Glomerular endothelial cell (primary cell): Measurements from ENCODE around the gene IFT122. TPM values are rescaled to one million over a fixed set of nuclear protein-coding genes. Genes with fewer than 3 reads are reported as not detected.

Experiments used
- DNase-seq: peaks from one replicate; pipeline ENCODE4 v3.0.0-alpha.2; 2011; ENCODE audit warnings: low read depth, low spot score; ENCODE audit errors: extremely low read depth
- total RNA-seq: library from RNA; depleted of rRNA; stranded (reverse); fragments of >200 nt; gene quantifications from 2 replicates; pipeline ENCODE4 v1.2.3, GENCODE V29; 2015

Gene IFT122
- total RNA-seq, 1 donor from 2014 or later = 22.8 TPM

DNA sequence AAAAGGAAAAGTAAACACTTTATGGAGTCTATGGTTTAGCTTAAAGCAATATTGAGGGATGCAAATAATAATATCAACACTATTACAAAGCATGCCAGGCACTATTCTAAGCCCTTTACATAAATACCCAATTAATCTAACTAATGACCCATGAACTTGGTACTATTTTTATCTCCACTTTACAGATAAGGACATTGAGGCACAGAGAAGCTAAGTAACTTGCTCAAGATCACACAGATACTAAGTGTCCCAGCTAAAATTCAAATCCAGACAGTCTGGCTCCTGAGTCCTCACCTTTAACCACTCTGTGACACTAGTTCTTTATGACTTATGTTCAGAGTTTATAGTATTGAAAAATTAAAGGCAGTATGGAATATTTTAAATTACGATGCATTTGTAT is 5.9 kb upstream of the IFT122 start:
- DNase-seq = no peak

DNA sequence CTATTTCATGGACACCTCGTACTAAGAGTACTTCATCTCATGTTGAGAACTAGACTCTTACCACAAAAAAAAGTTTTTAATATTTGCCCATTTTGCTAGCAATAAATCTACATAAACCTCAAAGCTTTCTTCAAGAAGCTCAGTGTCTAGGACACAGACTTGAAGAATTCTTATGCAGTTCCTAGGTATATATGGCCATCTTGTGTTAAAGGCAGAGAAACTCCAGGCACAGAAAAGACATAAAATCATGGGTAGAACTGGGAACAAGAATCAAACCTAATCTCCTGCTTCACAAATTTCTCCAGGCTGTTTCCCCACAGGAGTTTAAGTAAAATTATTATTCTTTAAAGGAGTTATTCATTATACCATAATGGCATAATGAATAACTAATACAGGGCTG is 4.7 kb upstream of the IFT122 start:
- DNase-seq = no peak

DNA sequence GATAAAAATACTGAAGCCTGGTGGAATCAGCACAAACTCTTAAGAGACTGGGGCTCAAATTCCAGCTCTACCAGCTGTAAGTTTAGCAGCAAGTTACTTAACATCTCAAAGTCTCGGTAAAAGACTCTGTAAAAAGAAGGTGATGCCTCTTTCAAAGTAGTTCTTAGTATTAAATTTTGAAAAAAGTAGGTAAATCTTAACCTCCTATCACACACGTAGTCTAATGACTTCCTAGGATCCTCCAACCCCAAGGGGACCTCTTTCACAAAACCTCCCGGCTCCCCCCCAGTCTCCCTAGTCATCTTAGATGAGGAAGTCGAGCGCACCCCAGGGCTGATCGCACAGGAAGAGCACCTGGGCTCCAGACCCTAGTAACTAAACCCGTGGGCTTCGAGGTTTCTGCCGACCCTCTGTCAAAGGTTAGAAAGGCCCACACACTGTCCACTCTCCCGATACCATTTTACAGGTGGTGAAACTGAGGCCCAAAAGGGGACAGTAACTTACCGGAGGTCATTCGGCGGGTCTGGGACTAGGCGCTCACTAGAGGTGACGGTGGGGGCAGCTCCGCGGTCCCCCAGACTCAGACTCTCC is 703 bp upstream of the IFT122 start:
- no peak for DNase-seq

DNA sequence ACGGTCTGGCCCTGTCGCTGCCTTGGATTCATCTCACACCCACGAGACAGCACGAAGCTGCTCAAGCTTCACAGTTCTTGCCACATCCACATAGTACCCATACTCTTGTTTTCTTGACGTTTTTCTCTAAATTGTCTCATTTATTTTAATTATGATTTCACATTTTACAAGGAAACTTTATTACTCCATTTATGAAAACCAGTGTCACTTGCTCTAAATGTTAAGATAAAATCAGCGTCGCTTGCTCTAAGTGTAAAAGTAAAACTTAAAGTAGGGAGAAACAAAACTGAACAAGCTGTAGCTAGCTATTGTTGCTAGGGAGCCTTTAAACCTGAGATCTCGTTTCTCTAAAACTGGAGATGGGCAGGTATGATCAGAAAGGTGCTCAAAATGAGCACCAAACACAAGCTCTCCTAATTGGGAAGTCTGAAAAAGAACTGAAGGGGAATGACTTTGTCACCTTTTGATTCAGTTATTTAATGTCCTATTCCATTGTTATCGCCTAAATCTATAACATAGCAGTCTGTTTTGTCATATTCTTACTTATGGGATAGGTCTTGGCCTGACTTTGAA is 680 bp downstream of the IFT122 start:
- DNase-seq = no peak

DNA sequence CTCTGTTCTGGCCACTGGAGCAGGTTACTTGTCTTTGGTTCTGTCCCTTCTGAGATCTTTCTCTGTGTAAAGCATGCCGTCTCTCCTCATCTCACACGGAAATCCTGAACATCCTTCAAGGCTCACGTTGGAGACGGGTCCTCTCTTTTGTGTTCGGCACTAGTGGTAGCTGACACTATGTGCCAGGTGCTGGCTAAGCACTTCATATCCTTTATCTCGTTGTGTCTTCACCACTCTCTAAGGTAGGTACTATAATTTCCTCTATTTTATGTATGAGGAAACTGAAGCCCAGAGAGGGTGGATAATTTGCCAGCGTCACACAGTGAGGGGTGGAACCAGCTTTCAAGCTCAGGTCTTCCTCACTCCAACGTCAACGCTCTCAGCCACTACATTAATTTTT is 1.2 kb downstream of the IFT122 start:
- no peak for DNase-seq

DNA sequence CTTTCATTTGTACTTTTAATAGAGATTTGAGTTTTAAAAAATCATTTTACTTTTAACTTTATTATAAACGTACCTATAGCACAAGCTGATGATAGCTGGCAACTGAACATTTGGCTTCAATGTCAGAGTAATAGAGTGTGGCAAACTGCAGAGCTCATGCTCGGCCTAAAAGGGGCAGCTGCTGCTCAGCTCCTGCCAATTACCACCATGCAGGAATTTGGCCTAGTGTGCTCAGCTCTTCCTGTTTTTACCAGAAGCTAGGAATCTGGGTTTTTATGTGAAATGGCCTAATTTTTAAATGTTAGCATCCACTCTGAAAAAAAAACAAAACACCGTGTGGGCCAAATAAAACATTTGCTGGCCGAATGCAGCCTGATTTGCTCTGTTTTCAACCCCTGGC is 1.8 kb downstream of the IFT122 start:
- no peak for DNase-seq

DNA sequence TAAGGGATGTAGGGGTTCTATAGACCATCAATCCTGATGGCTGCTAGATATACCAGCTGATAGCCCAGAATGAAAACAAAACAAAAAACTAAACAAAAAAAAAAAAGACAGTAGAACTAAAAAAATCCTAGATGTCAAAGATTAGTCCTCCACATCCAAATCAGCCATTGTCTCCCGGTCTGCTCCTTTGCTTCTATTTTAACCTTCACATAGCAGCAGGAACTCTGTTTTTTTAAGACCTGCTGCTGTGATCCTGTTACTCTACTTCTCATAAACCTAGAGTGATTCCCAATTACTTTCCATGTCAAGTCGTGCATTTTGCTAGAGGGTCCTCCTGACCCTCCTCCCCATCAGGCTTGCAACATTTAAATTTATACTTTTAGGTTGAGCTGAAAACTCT is 2.5 kb downstream of the IFT122 start:
- DNase-seq = no peak

DNA sequence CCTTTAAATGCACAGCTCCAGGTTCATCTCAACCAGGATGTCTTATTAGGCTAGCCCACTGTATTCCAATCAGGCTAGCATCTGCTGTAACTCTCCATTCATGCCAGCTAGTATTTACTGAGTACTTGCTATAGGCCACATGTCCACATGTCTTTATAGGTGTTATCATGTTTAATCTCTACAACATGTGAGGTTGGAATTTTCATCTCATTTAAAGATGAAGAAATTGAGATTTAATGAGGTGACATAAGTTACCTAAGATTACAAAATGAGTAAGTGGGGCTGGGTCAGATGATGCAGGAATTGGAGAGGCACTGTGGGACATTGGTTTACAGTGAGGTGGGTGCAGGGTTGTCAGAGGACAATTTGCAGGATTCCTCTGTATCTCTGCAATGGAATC is 2.9 kb downstream of the IFT122 start:
- DNase-seq = no peak

DNA sequence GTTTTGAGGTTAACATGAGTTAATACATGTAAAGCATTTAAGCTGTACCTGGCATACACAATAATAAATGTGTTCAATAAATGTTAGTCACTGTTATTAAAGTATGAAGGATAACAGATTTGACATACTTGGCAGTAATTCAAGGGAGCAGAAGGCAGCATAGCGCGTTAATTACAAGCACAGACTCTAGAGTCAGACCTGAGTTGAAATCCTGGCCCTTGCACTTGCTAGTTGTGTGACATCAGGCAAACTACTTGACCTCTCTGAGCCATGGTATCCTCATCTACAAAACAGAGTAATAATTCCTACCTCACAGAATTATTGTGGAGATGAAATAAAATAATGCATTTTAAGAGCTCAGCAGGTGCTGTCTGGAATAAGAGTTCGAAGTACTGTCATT is 5.4 kb downstream of the IFT122 start:
- DNase-seq = no peak

DNA sequence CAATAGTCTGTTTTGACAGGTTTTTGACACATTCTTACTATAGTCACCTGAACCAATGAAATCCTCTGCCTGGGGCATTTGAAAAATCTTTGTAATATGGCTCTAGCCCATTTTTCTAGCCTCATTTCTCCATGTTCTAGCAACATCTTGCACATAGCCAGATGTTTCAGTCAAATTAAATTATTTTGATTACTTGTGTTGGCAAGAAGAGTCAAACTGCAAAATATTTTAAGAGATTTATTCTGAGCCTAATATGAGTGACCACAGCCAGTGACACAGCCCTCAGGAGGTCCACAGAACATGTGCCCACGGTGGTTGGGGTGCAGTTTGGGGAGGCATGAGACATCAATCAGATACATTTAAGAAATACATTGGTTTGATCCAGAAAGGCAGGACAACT is 6.9 kb downstream of the IFT122 start:
- DNase-seq = no peak

DNA sequence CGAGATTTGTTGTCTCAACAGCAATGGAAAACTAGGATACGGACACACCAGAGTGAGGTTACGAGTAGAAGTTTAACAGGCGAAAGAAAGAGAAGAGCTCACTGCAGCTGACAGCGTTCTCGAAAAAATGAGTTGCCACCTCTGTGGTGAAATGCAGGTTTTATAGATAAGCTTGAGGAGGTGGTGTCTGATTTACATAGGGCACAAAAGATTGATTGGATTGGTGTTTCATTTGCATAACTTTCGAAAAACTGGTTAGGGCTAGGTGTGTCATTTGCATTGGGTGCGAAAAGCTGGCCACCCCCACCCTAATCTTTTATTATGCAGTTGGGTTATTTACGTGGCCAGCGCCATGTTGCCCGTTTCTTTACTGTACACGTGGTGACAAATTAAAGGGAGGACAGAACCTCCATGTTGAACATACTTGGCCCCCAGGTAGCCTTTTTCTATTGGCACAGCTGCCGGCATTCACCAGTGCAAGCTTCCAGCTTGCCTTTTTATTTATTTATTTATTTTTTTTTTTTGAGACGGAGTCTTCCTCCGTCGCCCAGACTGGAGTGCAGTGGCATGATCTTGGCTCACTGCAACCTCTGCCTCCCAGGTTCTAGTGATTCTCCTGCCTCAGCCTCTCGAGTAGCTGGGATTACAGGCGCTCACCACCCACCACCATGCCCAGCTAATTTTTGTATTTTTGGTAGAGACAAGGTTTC is 8.3 kb downstream of the IFT122 start:
- no peak for DNase-seq

DNA sequence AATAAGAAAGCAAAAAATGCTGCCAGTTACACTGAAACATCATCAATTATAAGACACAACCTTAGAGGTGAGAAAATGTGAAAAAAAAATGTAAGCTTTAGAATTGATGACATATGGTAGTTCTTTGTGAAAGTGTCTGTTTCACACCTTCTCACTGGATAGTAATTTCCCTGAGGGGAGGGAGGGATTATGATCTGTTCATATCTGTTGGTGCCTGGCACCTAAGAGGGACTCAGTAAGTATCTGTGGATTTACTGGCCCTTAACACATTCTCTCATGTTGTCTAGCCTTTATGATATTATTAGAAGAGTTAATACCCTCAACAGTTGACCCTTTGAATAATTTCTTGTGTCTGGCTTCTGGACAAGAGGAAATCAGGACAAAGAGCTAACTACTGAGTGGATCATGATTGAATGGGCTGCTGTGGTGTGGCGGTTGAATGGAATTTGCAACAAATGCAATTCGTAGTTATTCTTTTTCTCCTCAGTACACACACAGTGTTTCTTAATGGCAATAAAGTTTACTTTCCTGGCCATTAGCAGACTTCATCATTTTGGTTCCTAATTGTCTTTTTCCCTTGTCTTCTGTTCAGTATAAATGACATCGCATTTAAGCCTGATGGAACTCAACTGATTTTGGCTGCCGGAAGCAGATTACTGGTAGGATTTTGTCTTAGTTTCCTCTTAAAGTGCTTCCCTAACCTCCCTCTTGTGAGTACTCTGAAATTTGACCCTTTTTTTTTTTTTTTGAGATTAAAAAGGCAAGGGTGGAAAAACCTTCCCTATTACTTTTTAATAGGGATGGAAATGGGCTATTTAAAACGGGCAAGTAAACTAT is 9.5 kb downstream of the IFT122 start:
- no peak for DNase-seq

DNA sequence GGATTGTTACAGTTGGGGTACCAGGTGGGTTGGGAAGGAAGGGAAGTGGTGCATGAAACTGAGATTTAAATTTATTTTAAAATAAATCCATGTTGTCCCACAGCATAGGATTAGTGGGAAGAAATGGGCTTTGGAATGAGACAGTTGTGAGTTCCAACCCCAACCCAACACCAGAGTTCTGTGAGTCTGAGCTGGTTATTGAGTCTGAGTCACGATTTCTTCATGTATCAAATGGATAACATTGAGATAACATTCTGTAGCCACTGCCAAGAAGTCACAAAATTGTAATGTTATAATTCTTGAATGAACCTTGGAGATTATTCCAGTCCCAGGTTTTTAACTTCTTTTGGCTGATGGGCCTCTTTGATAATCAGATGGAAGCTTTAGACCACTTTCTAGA is 13.7 kb downstream of the IFT122 start:
- DNase-seq = no peak

DNA sequence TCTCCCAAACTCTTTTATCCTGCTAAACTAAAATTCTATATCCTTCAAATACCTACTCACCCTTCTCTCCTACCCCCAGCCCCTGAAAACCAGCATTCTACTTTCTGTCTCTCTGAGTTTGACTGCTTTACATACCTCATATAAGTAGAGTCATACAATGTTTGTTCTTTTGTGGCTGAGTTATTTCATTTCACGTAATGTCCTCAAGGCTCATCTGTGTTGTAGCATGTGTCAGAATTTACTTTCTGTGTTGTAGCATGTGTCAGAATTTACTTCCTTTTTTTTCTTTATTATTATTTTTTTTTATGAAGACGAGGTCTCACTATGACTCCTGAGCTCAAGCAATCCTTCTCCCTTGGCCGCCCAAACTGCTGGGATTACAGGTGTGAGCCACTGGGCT is 20.1 kb downstream of the IFT122 start:
- DNase-seq = no peak

DNA sequence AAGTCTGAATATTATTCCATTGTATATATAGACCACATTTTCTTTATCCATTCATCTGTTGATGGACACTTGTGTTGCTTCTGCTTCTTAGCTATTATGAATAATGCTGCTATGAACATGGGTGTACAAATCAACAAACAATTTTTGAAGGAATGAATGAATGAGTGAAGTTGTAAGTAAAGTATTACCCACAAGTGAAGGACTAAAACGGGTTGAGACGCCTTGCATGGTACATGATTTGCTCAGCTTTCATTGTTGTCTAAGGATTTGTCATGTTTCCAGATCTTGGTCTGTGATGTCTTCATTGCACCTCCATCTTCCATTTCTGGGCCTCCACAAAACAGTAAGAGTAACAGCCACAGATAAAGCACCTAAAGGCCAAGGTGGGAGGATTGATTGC is 20.5 kb downstream of the IFT122 start:
- DNase-seq = no peak

DNA sequence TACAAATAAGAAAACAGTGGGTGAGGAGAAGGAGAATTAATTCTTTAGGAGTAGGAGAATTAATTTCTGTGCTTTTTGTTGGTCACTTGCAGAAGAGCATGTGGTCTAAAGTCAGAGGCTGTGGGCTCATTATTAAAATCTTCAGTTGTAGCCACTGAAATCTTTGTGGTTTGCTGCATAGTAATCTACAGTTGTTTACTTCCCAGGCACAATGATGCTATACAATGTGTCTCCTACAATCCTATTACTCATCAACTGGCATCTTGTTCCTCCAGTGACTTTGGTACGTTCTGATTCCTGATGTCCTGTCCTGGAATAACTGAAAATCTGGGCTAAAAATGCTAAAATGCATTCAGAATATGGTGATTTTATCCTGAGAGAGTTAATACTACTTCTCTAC is 21.0 kb downstream of the IFT122 start:
- no peak for DNase-seq

DNA sequence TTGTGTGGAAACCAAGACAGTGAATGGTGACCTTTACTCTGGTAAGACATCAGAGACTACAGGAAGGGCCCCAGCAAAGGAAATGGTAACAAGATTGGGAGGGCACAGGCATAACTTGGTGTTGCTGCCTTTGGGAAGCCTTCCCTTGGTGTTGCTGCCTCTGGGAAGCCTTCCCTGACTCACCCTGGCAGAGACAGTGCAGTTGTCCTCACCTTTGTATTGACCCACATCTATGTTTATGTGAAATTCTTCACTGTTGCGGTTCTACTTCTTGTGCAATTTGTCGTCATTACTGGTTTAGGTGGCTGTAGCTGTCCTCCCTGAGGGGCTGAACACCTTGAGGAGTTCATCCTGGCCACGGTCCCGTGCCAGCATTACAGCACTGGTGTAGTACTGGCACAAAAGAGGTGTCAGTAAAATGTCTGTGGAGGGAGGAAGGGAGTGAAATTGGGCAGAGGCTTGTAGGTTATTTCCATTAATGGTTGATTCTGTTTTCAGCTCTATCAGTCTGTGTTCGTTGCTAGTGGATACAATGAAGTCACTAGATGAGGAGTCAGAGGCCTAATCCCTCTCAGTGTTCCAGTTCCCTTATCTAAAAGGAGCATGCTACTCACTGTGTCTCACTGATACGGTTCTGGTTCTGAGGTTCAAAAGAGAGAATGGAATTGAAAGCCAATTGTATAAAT is 21.6 kb downstream of the IFT122 start:
- DNase-seq = no peak

DNA sequence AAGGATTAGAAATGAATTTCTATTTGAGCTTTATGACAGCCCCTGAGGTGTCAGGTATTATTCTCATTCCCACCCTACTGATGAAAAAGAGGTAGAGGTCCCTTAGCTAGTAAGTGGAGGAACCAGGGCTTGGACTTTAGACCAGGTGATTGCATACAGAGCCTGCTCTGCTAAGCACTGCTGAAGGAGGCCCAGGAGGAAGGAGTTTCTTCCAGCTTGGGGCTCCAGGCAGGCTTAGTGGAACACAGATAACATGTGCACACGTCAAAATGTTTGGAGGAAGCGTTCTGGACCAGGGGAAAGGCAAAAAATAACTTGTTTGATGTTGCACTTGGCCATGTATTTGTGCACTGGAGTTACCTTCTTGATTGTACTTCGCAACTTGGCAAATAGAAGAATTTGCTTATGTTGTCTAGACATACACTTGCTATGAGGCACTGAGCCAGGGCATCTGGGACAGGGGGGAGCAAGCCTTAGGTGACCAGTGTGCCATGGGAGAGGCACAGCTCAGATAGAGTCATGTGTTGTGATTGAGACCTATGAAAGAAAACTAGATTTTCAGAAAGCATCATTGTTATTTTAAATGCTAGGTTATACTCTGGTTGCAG is 22.4 kb downstream of the IFT122 start:
- DNase-seq = no peak

DNA sequence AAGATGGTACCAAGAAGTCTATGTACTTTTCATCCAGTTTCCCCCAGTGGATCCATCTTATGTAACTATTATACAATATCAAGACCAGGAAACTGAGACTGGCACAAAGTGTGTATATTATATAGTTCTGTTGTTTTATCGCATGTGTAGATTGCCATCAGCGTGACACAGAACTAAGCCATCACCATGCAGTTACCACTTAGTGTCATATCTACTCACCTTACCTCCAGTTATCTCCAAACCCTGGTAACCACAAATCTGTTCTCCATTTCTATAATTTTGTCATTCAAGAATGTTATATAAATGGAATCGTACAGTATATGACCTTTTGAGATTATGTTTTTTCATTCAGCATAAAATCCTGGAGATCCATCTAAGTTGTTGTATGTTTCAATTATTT is 23.1 kb downstream of the IFT122 start:
- DNase-seq = no peak

DNA sequence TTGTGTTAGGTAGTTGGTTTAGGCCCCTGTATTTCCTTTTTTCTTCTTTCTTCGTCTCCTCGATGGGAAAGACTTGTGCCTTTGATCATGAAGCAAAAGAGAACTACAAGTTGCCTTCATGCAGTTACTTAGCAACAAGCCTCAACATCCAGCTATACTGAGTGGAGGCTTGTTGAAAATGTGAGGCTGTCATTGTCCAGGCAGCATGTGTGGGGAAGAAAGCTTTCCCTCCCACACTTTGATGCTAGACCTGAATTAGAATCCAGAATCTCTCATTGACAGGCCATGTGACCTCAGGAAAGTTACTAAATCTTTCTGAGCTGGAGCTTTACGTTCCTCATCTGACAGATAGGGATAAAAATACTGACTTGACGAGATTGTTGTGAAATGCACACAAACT is 23.7 kb downstream of the IFT122 start:
- no peak for DNase-seq

DNA sequence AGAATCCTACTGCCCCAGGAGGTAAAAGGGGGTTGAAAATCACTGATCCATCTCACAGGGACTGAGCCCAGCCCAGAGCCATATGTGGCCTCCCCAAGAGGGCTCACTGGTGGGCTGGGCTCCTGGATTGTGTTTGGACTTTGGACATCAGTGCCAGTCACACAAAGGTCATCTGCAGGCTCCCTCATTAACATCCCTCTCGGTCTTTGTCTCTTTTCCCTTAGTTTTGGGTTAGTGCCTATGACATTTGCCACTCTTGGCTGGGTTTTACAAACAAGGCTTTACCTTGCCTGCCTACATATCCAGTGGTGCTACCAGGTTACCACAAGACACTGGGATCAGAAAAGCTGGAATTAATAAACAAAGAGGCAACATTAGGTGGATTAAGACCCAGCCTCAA is 27.9 kb downstream of the IFT122 start:
- DNase-seq = no peak
